Stimulated activated naive CD4-positive, alpha-beta T cell treated with Interleukin-2 at 50 U/mL for 16 hours (primary cell): ENCODE measurements around the gene GARIN1A.

Source experiments
- DNase-seq: peaks from one replicate; lab custom pipeline; 2025; lab: John Stamatoyannopoulos, UW

The GARIN1A gene

DNA sequence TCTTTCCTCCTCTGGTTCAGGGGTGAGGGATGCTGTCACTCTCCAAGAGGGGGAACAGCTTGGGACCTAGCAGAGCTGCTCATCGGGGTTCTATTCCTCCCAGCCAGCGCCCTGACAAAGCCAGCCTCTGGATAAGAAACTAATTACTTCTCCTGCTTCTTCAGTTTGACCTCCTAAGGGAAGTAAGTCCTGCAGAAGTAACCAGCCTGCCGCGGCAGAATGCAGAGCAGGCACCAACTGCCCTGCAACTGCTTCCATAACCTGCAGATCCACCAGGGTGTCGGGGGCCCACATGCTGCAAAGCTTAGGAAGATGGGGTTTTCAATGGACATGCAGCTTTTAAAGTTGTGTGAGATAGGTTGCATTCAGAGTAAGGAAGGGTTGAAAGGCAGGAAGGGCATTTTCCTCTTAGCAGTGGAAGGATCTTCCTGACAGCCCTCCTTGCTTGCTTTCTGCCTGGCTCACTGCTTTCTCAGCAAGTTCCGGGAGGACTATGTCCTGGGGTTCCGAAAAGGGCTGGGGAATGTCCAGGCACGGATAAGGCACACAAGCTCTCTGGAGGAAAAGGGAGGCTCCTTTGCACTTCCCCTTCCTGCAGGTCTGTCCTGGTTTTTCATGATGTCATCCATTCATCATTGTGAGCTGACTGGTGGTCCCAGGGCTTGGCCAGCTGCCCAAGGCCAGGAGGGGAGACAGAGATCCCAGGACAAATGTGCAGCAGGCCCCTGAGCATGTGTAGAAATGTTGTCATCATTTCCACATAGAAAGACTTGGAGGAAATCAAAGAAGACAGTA, 42.8 kb downstream of the GARIN1A start:
- DNase-seq: no peak

DNA sequence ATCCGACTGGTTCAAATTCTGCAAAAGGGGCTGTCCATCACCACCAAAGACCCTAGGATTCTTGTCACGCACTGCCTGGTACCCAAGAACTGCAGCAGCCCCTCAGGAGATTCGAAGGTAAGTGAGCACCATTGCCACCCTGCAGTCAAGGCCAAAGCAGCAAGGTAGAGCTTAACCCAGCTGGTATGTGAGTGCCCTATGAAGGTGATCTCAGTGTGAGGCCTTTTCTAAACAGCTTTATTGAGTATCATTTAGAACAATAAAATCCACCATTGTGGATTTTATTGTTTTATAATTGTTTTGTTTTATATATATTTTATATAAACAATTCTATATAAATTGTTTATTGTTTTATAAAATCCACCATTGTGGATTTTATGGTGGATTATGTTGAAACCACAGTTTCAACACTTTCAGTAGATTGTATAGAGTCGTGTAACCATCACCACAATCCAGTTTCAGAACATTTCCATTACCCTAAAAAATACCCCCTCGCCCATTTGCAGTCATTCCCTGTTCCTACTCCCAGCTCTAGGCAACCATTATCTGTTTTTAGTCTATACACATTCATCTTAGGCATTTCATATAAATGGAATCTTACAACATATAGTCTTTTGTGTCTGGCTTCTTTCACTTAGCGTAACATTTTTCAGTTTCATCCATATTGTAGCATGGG, 47.0 kb downstream of the GARIN1A start:
- no peak for DNase-seq

DNA sequence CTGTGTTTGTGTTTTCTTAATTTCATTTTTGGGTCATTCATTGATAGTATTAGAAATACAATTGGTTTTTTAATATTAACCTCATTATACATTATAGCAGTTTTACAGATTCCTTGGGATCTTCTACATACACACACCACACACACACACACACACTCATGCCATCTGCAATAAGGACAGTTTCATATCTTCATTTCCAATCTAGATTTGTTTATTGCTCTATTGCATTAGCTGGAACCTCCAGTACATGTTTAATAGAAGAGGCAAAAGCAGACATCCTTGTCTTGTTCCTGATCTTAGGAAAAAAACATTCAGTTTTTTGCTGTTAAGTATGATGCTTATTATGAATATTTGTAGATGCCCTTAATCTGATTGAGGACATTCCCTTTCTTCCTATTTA, 49.3 kb downstream of the GARIN1A start:
- no peak for DNase-seq
